Neutrophil (primary cell): Measurements from ENCODE around the gene ZBTB16.

ENCODE experiments used
- H3K27ac ChIP-seq: fragments of 200-600 bp; sonication (generic); 2 replicates; pipeline ENCODE4 v1.5.1; 2016; ENCODE audit warnings: mild to moderate bottlenecking, moderate library complexity
- H3K27me3 ChIP-seq: fragments of 200-600 bp; sonication (generic); 2 replicates; pipeline ENCODE4 v1.6.0; 2016; ENCODE audit warnings: mild to moderate bottlenecking
- H3K36me3 ChIP-seq: fragments of 200-600 bp; sonication (generic); 2 replicates; pipeline ENCODE4 v1.5.1; 2017
- H3K4me1 ChIP-seq, 2 experiments: fragments of 200-600 bp in 1 of 2; sonication (generic) in 1 of 2; 1 replicate in 1 of 2; 2 replicates in 1 of 2; pipeline versions ENCODE4 v1.5.1 to v1.6.1; 2013 to 2016; ENCODE audit warnings: low read depth in 1 of 2, low read length in 1 of 2, mild to moderate bottlenecking in 1 of 2, moderate library complexity in 1 of 2; ENCODE audit not compliant: control insufficient read depth in 1 of 2, insufficient read depth in 1 of 2
- H3K4me3 ChIP-seq, 2 experiments: fragments of 200-600 bp in 1 of 2; sonication (generic) in 1 of 2; 1 replicate in 1 of 2; 2 replicates in 1 of 2; pipeline ENCODE4 v1.5.1; 2013 to 2016; ENCODE audit warnings: low read depth in 1 of 2, low read length in 1 of 2, mild to moderate bottlenecking in 1 of 2, moderate library complexity in 1 of 2
- H3K9me3 ChIP-seq: fragments of 200-600 bp; sonication (generic); 2 replicates; pipeline ENCODE4 v1.5.1; 2016
- TF ChIP-seq, protein P1 (sequence below): fragments of 200-600 bp; sonication (generic); IDR thresholded peaks from 2 replicates; pipeline ENCODE4 v1.5.1; 2016; ENCODE audit warnings: antibody characterized with exemption

ZBTB16 gene, protein sequence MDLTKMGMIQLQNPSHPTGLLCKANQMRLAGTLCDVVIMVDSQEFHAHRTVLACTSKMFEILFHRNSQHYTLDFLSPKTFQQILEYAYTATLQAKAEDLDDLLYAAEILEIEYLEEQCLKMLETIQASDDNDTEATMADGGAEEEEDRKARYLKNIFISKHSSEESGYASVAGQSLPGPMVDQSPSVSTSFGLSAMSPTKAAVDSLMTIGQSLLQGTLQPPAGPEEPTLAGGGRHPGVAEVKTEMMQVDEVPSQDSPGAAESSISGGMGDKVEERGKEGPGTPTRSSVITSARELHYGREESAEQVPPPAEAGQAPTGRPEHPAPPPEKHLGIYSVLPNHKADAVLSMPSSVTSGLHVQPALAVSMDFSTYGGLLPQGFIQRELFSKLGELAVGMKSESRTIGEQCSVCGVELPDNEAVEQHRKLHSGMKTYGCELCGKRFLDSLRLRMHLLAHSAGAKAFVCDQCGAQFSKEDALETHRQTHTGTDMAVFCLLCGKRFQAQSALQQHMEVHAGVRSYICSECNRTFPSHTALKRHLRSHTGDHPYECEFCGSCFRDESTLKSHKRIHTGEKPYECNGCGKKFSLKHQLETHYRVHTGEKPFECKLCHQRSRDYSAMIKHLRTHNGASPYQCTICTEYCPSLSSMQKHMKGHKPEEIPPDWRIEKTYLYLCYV

DNA sequence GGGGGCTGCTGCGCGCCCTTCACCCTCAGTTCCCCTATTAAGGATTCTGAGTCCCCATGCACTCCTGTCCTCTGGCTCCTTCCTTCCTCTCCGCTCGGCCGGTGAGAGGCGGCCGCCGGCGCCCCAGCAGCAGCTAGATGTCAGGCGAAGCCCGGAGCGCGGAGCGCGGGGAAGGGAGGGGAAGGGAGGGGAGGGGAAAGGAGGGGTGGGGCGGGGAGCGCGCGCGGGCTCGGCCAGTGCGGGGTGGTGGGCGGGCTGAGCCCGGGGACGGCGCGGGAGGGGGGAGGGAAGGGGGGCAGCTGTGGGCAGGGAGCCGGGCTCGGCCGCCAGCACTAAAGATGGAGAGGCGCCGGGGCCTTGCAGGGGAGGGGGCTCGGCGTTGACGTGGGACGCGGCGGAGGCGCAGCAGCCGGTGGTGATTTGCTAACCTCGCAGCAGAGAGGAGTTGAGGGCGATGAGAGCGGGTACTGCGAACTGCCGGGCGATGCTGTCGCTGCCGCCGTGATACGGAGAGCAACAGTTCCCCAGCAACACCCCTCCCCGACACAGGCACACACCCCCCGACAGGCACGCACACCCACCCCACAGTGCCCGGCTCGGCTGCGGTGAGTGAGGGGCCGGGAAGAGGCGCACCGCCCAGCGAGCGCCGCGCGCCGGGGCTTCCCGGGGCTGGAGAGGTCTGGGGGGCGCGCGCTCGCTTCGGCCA, at the start of gene ZBTB16:
Gene ZBTB16 (plus strand): TSS at position 434 of the 706 bp plus-strand sequence. CDS start 3,590 bp downstream, outside the sequence.
- H3K4me3 ChIP-seq, result peak within 1 kb of the TSS; percentile 71 to 80
- TF ChIP-seq, protein P1, sequence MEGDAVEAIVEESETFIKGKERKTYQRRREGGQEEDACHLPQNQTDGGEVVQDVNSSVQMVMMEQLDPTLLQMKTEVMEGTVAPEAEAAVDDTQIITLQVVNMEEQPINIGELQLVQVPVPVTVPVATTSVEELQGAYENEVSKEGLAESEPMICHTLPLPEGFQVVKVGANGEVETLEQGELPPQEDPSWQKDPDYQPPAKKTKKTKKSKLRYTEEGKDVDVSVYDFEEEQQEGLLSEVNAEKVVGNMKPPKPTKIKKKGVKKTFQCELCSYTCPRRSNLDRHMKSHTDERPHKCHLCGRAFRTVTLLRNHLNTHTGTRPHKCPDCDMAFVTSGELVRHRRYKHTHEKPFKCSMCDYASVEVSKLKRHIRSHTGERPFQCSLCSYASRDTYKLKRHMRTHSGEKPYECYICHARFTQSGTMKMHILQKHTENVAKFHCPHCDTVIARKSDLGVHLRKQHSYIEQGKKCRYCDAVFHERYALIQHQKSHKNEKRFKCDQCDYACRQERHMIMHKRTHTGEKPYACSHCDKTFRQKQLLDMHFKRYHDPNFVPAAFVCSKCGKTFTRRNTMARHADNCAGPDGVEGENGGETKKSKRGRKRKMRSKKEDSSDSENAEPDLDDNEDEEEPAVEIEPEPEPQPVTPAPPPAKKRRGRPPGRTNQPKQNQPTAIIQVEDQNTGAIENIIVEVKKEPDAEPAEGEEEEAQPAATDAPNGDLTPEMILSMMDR, result no peak
- H3K27me3 ChIP-seq, result peaks cover 56% of the 10 kb centered on the region
- no peaks in the 10 kb centered on the region for H3K9me3 ChIP-seq
- peaks cover 25 to 27% of the 10 kb centered on the region in 2 experiments for H3K4me1 ChIP-seq
- H3K36me3 ChIP-seq, result no peaks in the 10 kb centered on the region
- peak within 1 kb of the TSS; percentile 53 for H3K27ac ChIP-seq

DNA sequence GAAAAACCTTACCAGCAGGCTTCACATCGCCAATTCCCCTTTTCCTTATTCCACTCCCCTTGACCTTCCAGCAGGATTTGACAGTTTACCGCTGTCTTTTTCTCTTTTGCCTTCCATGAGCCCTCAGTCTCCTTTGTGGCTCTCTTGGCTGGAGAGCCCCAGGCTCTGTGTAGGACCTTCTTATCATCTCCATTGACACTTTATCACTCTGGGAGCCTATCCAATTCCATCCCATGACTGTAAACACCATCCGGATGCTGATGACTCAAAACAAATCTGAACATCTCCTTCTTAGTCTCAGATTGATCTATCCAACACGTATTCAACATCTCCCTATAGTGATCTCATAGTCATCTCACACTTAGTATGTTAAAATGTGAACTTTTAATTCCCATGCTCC, 48.6 kb upstream of the ZBTB16 start:
- no peaks in the 10 kb centered on the region for H3K4me1 ChIP-seq
- H3K27ac ChIP-seq, result no peak overlapping the region
- TF ChIP-seq, protein P1, result no peak
- H3K9me3 ChIP-seq, result no peaks in the 10 kb centered on the region
- H3K4me3 ChIP-seq, result no peak overlapping the region
- peaks cover 45% of the 10 kb centered on the region for H3K27me3 ChIP-seq
- H3K36me3 ChIP-seq, result no peaks in the 10 kb centered on the region

DNA sequence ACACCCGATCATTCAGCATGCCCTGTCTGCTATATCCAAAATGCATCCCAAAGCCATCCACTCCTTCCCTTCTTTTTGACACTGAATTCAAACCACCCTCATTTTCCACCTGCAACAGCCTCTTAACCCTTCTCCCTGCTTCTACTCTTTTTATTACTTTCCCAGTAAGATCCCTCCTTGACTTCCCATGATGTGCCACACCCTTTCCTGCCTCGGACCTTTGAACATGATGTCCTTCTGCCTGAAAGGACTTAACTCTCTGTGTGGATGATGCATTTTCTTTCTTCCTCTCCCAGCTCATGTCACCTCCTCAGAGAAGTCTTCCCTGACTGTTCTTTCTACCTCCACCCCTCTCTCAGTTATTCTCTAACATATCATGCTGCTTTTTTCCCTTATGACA, 48.1 kb upstream of the ZBTB16 start:
- Histone ChIP-seq H3K27me3 (peaks cover 45% of the 10 kb centered on the region), H3K9me3 (no peaks in the 10 kb centered on the region), H3K4me1 (no peaks in the 10 kb centered on the region), H3K4me3 (no peak overlapping the region), H3K36me3 (no peaks in the 10 kb centered on the region), H3K27ac (no peak overlapping the region)
- TF ChIP-seq, protein P1, result no peak

DNA sequence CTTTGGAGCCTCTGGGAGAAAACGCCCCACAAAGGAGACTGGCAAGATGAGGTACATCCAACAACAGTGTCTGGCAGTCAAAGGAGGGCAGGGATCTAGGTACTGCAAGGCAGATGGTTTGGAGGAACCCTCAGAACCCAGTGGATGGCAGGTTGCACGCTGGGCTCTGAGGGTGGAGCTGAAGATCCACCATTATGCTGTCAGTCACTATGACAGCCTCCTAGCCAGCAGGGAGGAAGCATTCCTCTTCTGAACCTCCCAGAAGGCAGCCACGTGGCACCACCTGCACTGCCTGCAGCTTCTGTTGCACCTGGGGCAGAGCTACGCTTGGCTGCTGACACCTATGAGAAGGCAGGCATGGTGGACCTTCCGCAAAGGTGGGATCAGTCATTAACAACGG, 44.4 kb upstream of the ZBTB16 start:
- Histone ChIP-seq H3K9me3 (no peaks in the 10 kb centered on the region), H3K36me3 (no peaks in the 10 kb centered on the region), H3K27ac (no peak overlapping the region), H3K4me3 (no peak overlapping the region), H3K4me1 (no peaks in the 10 kb centered on the region), H3K27me3 (peaks cover 19% of the 10 kb centered on the region)
- TF ChIP-seq, protein P1, result no peak

DNA sequence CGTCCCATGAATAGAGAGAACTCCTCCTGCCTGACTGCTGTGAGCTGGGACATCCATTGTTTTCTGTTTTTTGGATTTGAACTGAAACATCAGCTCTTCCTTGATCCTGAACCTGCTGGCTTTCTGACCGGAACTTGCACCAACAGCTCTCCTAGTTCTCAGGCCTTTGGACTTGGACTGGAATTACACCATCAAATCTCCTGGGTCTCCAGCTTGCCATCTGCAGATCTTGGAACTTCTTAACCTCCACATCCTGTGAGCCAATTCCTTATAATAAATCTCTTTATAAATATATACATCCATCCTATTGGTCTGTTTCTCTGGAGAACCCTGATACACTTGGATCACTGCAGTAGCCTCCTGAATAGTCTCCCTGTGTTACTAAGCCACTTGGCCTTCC, 42.5 kb upstream of the ZBTB16 start:
- TF ChIP-seq, protein P1, result no peak
- no peaks in the 10 kb centered on the region for H3K4me1 ChIP-seq

More for the DNA sequence above, 42.5 kb upstream of the ZBTB16 start:
- peaks cover 7% of the 10 kb centered on the region for H3K27me3 ChIP-seq
- no peak overlapping the region for H3K4me3 ChIP-seq
- no peaks in the 10 kb centered on the region for H3K36me3 ChIP-seq
- no peaks in the 10 kb centered on the region for H3K9me3 ChIP-seq
- H3K27ac ChIP-seq, result no peak overlapping the region
